Epithelial cell of proximal tubule (primary cell): Measurements from ENCODE around the gene TRABD2B. TPM values are rescaled to one million over a fixed set of nuclear protein-coding genes. Genes with fewer than 3 reads are reported as not detected.

ENCODE experiments used
- DNase-seq: peaks from one replicate; pipeline ENCODE4 v3.0.0-alpha.2; 2011; ENCODE audit warnings: low read depth
- H3K4me3 ChIP-seq: 2 replicates; pipeline ENCODE4 v1.5.1; 2011; ENCODE audit warnings: low read depth, mild to moderate bottlenecking, low read length
- CTCF ChIP-seq: conservative IDR thresholded peaks from 2 replicates; pipeline ENCODE4 v1.5.1; 2012; ENCODE audit warnings: low read depth, mild to moderate bottlenecking, low read length
- total RNA-seq: library from RNA; depleted of rRNA; stranded (reverse); fragments of >200 nt; gene quantifications from 2 replicates; pipeline ENCODE4 v1.2.3, GENCODE V29; 2015

The TRABD2B gene
- total RNA-seq, 1 donor from 2014 or later: 0.46 TPM

- H3K4me3 ChIP-seq: no peak overlapping the region
- no peak for TF ChIP-seq CTCF
These were observed 241.2 kb downstream of the TRABD2B start for GRCh38 chr1:47756006-47756405.

GRCh38 chr1:47755101-47755990 lies 241.8 kb downstream of the TRABD2B start:
- DNase-seq: no peak
- H3K4me3 ChIP-seq: no peak overlapping the region
- peak; percentile 77 for TF ChIP-seq CTCF

More at GRCh38 chr1:47756006-47756405, 241.2 kb downstream of the TRABD2B start:
- no peak for DNase-seq

GRCh38 chr1:47754221-47754620 lies 243.0 kb downstream of the TRABD2B start:
- DNase-seq: no peak
- no peak for TF ChIP-seq CTCF

GRCh38 chr1:47753808-47754207 lies 243.4 kb downstream of the TRABD2B start:
- DNase-seq: no peak
- no peak for TF ChIP-seq CTCF
- H3K4me3 ChIP-seq: no peak overlapping the region

More at GRCh38 chr1:47754221-47754620, 243.0 kb downstream of the TRABD2B start:
- H3K4me3 ChIP-seq: no peak overlapping the region

GRCh38 chr1:47752559-47752958 lies 244.6 kb downstream of the TRABD2B start:
- TF ChIP-seq CTCF: no peak
- H3K4me3 ChIP-seq: no peak overlapping the region
- no peak for DNase-seq

GRCh38 chr1:47751996-47752451 lies 245.2 kb downstream of the TRABD2B start:
- no peak for TF ChIP-seq CTCF
- H3K4me3 ChIP-seq: no peak overlapping the region
- no peak for DNase-seq
